HG02610 (cell line): ENCODE measurements around the gene COX20.

Source experiments
- ATAC-seq: cut with Tn5 transposase; IDR thresholded peaks from one replicate; pipeline ENCODE4 v1.9.1; 2021; ENCODE audit warnings: mild to moderate bottlenecking, moderate library complexity; ENCODE audit not compliant: unreplicated experiment

COX20 gene

DNA sequence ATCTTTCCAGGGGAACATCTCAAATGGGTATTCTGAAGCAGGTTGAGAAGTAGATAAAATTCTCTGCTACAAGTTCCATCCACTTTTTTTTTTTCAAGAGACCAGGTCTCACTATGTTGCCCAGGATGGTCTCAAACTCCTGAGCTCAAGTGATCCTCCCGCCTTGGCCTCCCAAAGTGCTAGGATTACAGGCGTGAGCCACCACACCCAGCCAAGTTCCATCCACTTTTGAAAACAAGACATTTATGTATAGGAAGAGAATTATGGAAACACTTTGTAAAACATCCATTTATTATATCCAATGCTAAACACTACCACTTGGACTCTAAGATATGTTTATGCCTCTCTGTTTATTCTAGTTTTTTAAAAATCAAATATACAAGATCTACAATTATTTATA, 15.4 kb downstream of the COX20 start:
- no peak for ATAC-seq

DNA sequence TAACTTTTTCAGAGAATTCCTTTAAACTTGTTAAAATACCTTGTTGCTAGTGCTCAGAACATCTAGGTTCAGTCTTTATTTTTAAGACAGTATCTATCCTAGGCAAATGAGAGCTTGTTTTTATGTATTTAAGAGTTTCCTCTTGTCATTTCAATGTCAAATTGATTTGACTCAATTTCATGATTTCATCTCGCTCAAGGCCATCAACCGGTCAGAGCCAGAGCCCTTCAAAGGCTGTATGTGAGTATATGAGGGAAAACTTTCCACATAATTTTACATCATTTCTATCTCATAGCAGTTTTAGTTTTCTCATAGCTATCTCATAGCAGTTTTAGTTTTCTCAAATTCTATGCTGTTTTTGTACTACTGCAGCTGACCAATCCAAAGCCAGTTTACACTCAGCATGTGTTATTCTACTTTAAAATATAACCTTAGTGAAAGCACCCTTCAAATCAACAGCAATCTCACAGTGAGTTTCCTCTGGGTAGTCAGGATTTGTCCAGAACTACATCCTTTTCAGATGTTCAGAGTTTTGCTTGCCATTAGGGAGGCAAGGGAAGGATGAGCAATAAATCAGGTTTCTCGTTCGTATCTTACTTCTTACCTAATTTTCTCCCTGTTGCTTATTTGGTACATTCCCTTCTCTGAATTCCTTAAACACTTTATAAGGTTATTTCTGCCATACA, 16.2 kb downstream of the COX20 start:
- no peak for ATAC-seq

DNA sequence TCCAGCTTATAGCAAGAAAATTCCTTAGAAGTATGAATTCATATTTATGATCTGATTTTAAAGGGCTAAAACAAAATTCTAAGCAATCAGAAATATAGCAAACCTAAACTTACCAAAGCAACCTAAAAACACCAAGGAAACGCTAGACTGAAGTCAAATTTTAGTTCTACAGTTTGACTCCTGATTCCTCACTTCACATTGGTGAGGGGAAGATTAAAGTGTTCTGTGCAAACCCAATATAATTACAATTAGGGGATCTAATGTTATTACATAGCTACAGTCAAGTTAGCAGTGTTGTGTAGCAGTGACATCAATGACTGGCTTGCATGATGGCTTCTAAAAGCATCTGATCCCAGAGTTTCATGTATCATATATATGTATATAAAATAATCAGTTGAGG, 17.2 kb downstream of the COX20 start:
- no peak for ATAC-seq

DNA sequence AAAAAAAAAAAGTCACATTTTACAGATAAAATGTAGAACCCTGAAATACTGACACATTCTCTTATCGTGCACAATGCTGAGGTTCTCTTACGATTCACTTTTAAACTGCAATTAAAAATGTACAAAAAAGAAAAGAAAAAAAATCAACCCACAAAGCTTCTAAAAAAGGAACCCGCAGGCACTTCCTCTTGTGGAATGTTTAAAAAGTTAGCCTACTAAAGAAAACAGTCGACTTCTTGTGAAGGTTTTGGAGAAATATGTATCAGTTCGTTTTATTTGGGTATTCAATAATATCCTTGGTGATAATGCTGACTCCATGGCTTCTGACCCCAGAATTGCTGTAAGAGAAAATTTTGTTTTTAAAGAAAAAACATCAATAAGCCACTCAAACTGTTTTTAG, 18.7 kb downstream of the COX20 start:
- ATAC-seq, result no peak

DNA sequence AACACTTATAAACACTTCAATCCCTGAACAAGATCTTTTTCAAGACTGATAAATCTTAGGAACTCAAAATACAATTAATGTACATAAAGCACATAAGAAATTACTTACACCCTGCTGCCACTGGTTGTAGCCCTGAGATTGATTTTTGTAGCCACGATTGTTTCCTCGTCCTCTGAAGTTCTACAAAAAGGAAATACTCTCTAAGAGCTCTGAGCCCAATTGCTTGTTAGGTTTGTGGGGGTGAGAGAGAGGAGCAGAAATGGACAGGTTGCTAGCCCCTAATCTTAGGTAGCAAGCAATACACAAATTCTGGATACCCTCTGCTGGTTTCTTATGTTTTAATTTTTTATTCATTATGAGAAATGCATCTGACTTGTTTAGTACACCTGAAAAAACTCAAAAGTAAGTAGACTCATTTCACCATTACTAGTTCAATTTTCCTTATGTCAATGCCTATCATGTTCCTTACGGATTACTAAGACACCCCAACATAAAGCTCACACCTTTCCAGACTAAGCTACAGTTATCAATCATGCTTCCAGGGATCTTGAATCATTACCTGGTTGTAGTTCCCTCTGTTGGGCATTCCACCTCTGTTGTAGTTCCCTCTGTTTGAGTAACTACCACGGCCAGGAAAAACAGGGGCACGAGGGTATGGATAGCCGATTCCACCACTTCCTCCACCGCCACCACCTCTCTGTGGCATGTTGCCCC, 19.6 kb downstream of the COX20 start:
- ATAC-seq, result no peak

DNA sequence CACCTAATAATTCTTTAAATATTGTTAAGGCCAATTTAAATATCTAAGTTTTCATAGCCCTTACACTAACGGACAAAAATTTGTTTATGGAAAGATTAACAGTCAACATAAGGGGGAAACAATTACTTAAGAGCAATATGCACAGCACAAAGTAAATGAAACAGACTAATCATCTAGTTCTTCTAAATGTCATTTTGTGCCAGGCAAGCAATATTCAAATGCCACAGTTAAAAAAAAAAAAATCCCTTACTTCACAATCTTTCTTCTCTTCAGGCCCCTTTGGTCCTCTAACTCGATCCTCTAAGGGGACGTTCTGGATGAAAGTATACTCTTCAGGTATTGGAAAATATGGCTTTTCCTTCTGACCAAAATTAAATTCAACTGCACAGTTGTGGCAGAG, 22.3 kb downstream of the COX20 start:
- ATAC-seq, result no peak

DNA sequence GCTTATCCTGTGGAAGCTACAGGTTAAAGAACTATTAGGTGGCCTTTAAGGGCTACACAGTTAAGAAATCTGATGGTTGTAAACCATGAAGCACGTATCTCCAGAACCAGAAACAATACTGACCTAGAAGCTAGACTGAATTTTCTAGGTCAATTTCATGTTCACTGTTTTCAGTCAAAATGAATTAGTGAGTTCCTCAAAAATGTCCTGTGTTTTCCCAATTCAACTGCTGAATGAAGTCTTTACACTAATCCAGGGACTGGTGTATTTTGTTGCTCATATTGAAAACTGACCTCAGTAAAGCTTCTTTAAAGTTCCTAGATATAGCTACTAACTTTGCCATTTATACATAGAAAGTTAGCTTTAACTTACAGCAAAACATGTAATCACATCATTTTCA, 22.9 kb downstream of the COX20 start:
- ATAC-seq, result no peak

DNA sequence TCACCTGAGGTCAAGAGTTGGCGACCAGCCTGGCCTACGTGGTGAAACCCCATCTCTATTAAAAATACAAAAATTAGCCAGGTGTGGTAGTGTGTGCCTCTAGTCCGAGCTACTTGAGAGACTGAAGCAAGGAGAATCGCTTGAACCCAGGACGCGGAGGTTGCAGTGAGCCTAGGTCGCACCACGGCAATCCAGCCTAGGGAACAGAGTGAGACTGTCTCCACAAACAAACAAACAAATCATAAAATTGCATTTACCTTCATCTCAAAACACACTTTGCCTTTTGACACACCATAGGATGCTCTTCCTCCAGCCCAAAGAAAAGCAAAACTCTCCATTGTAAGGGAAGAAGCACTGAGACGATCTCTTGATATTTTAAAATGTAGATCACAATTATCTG, 24.6 kb downstream of the COX20 start:
- ATAC-seq, result no peak

DNA sequence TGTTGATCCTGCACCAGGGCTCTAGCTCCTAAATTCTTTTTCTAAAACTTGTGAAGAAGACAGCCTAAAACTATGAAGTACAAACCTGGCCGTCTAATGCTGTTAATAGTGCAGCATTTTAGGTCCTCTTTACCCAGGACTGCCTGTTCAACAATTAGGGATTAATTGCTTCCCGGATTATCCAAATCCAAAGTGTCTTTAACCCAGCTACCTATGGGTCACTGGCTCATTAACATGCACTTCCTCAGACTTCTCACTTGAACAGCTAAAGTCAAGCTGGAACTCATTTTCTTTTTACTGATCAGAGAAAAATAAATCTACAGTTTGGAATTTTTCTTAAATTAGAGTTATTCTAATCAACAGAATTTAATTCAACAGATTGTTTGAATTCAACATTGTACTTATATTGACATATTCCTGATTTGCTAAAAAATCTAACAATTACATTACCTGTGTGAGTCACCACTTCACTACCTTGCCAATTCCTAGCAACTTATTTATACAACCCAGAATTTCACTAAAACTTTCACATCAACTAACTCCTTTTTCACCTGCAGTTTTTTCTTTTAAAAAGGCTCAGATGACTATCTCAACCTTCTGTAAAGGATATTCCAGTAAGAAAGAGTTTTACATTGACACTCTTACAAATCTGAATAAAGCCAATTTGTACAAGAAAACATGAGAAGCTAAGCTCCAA, 25.6 kb downstream of the COX20 start:
- no peak for ATAC-seq

DNA sequence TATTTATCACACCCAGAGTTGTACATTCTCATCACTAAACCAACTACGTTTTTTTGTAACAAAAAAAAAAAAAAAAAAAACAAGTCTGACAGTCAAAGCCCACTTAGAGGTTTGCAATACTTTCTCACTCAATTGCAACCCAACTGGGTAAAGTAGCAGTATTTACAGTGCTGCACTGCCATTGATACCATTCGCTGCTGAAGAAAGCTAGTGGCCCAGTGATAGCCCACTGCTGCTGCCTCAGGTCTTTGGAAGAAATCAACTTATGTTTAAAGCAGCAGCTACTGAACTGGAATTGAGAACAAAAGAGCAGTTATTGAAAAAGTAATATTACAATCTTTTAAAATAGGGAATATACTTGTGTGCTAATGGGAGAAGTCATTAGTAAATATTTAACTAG, 26.2 kb downstream of the COX20 start:
- no peak for ATAC-seq

DNA sequence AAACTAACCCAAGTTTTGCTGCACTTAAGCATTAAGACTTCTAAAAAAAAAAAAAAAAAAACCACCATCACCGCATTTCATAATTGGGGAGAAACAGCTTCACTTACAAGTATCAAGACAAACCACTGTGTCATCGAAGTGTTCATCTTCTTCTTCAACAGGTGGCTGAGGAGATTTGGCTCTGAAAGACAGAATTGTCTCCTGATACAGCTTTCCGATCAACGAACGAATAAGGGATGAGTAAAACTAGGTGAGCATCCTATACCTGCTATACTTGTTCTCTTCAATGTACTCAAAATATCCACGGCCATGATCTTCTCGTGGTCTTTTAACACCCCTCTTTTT, 26.9 kb downstream of the COX20 start:
- ATAC-seq, result no peak

DNA sequence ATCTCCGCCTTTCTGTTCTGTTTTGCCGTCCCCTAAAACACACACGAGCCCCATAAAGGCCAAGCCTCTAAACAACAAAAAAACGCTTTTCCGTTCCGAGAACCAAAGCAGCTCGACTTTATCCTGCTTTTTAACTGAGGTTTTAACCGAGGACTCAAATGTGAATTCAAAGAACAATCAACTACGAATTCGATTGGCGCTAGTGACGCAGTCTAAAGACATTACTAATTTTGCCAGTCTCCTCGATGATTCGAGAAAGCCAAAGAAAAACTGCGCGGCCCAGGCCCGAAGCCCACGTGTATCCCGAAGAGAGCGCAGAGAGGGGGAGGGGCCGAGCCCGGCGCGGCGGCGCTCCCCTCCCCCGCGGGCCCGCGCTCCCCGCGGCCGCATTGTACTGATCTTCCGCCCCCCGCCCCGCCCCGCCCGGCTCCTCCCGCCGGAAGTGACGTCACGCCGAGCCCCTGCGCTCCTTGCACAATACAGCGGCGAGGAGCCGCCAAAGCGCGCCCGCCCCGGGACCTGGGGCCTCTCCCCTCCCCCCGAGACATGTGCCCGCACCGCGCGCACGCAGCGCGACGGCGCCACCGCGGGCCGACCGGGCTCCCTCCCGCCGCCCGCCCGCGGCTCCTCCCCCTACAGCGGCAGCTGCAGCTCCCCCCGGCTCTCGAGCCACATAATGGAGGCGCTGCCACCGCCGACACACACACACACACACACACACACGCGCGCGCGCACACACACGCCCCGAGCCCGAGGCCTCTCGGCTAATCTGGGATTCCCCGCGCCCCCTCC, 27.4 kb downstream of the COX20 start:
- ATAC-seq, result peak; percentile 63

DNA sequence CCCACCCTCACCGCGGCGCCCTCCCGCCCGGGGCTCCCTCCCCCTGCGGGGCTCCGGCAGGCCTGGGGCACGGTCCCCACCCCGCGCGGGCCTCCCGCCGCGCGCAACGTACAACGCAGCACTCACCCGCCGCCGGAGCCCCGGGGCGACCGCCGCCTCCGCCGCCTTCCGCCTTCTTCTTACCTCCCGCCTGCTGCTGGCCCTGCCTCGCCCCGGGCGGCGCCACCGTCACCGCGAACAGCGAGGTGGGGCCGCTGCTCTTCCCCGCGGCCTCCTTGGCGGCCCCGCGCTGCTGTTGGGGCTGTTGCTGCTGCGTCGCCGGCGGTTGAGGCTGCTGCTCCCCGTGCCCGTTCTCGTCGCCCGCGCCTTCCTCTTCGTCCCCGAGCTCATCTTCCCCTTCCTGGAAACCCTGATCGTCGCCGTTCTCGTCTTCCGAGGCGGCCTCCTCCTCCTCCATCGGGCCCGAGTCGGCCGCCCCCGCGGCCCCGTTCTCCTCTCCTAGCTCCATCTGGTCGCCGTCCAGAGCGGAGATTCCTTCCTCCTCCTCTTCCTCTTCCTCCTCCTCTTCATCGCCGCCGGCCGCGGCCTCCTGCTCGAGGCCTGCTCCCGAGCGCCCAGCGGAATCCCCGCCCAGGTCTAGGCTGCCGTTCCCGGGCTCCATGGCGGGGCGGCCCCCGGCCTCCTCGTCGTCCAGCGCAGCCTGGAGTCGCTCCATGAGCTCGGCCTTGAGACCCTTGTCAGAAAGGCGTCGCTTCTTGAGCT, 28.2 kb downstream of the COX20 start:
- peak; percentile 2 for ATAC-seq

DNA sequence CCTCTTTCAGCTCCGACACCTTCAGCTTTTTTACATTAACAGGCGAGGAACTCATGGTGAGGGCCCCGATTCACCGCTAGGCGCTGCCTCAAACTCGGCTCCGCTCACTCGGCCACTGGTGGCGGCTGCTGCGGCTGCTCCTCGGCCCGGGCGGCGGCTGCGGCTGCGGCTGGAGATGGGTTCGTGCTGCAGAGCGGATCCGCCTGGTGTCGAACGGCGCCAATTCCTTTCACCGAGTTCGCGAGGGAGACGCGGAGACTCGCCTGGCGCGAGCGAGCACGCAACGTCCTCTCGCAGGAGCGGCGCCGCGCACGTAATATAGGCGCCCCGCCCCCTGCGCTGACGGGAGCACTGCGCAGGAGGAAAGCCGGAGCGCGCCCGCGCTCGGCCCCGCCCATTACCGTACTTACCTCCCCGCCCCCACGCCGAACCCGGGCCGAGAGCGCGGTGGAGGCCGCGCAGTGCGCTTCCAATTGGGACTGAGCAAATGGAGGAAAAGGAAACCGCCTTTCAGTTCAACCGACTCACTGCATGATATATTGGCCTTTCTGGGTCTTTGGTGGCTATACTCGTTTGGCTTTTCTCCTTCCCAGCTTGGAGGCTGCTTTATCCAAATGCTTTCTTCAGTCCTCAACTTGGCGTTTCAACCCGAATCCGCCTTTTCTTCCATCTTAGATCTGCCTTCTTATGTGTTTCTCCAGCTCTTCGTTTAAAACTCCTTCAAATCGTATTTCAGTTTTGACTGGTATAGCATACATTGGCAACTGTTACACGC, 29.0 kb downstream of the COX20 start, which contains the start of gene HNRNPU:
Gene HNRNPU, minus strand, starts transcription at position 291 of the 775 bp plus-strand sequence. Its CDS starts 236 bp downstream, at position 55.
- peak; percentile 61 for ATAC-seq

DNA sequence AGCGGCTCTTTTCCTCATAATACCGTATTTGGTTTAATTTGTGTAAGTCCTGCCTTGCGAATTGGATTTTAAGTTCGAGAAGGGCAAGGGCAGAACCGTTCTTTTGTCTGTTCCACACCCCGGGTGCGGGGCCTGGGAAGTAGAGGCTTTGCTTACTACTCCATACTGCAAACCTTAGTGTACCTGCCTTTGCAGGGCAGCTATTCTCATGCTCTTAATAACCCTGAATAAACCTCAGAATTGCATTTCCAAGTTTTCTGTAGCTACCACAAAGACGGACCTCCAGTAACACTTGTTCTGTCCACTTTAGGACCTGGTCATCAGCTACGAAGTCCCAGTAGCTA, 29.5 kb downstream of the COX20 start:
- ATAC-seq, result no peak

DNA sequence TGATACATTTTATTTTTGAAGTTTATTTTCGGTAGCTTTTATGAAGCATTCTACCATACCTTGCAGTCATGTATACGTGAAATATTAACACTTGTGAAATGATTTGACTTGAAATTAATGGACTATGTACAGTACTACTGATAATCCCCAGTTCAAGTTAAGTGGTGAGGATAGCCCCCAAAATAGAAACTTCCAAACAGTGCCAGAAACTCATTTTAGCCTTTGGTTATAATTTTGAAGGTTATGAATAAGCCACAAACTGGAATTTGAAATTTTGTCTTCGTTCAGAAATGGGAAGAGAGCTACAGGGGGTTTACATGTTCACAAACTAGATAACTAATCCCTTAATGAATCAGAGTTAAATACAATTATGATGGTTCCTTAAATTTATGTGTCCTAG, 30.4 kb downstream of the COX20 start:
- ATAC-seq, result no peak

DNA sequence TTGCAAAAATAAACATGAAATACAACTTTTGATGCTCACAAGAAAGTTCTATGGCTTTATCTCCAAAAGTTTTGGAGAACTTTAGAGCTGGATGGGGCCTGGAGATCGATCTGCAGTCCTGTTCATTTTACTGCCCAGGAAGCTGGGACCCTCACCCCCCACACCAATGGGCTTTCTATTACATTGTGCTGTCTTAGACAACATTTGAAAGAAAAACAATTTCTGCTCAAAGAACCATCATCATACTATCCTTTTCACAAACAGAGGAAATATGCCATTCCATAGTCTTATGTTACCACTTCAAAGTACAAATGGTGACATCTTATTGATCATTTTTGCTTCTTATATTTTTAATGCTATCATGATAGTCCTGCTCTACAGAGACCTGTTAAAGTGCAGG, 30.9 kb downstream of the COX20 start:
- no peak for ATAC-seq

DNA sequence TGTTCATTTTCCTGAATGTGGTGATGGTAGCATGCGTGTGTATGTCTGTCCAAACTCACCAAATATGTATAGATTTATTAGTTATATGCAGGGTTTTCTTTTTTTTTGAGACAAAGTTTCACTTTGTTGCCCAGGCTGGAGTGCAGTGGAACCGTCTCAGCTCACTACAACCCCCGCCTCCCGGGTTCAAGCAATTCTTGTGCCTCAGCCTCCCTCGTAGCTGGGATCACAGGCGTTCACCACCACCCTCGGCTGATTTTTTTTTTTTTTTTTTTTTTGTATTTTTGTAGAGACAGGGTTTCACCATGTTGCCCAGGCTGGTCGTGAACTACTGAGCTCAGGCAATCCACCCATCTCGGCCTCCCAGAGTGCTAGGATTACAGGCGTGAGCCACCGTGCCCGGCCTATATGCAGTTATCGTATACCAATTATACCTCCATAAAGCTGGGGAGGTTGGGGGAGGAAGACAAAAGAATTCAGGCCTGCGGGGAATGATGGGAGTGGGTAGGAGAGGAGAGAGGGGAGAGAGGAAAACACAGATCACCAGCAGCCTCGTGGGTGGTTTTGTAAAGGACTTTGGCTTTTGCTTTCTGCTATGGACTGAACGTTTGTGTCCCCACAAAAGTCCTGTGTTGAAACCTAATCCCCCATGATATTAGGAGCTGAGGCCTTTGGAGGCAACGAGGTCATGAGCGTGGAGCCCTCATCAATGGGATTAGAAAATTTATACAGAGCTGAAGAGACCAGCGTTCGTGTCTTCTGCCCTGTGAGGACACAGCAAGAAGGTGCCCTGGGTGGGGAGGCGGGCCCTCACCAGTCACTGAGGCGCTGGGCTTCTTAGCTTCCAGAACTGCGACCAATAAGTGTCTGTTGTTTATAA, 33.3 kb downstream of the COX20 start:
- no peak for ATAC-seq

DNA sequence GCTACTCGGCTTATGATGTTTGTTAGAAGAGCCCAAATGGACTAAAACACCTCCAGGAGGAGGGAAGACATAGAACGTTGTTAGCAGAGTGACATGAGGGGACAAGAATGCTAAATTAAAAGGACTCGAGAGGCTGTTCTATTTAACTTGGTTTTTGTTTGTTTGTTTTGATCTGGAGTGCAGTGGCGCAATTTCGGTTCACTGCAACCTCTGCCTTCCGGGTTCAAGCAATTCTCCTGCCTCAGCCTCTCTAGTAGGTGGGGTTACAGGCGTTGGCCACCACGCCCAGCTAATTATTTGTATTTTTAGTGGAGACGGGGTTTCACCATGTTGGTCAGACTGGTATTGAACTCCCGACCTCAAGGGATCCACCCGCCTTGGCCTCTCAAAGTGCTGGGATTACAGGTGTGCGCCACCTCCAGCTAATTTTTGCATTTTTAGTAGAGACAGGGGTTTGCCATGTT, 33.9 kb downstream of the COX20 start:
- ATAC-seq, result no peak
